Lower lobe of right lung (tissue), 2 donors: ENCODE measurements around the gene NSD2. TPM values are rescaled to one million over a fixed set of nuclear protein-coding genes. Genes with fewer than 3 reads are reported as not detected.

Experiments
- ATAC-seq, 2 donors: fragments of 200-7000 bp; cut with Tn5 transposase; one replicate each; pipeline ENCODE4 v1.9.1; 2020 to 2022; ENCODE audit warnings: mild to moderate bottlenecking in 2 of 2, moderate library complexity in 2 of 2
- DNase-seq: peaks from one replicate; pipeline ENCODE4 v3.0.0-alpha.2; 2020
- H3K27ac ChIP-seq: fragments of 200-600 bp; one replicate; pipeline ENCODE4 v1.8.0; 2022
- H3K27me3 ChIP-seq: fragments of 200-600 bp; one replicate; pipeline ENCODE4 v1.8.0; 2022; ENCODE audit warnings: low read depth
- H3K36me3 ChIP-seq: fragments of 200-600 bp; one replicate; pipeline ENCODE4 v1.8.0; 2022; ENCODE audit warnings: mild to moderate bottlenecking
- H3K4me1 ChIP-seq: fragments of 200-600 bp; one replicate; pipeline ENCODE4 v1.8.0; 2022
- H3K4me3 ChIP-seq: fragments of 200-600 bp; one replicate; pipeline ENCODE4 v1.8.0; 2022; ENCODE audit warnings: mild to moderate bottlenecking
- H3K9me3 ChIP-seq: fragments of 200-600 bp; one replicate; pipeline ENCODE4 v1.8.0; 2022
- intact Hi-C: fragments of 100-400 bp; cut with DNase I; formaldehyde crosslinking; loops from one replicate; pipeline ENCODE4 v1.11.0; 2022
- total RNA-seq: library from RNA; stranded (reverse); fragmentation: NEBNext Ultra II Directional; extraction: Animal tissue kit (Norgen Biotek cat#: 25700); gene quantifications from one replicate; pipeline ENCODE4 v1.2.1, GENCODE V29; 2021
- TF ChIP-seq, protein P1 (sequence below): fragments of 200-600 bp; IDR thresholded peaks from one replicate; pipeline ENCODE4 v1.8.0; 2022; ENCODE audit warnings: antibody characterized with exemption, mild to moderate bottlenecking
- donor health status: DM: no; HTN: yes; CAD: no; lungs with severe emphysema.

NSD2 gene
- total RNA-seq, 1 donor from 2014 or later, result 52.9 TPM

DNA sequence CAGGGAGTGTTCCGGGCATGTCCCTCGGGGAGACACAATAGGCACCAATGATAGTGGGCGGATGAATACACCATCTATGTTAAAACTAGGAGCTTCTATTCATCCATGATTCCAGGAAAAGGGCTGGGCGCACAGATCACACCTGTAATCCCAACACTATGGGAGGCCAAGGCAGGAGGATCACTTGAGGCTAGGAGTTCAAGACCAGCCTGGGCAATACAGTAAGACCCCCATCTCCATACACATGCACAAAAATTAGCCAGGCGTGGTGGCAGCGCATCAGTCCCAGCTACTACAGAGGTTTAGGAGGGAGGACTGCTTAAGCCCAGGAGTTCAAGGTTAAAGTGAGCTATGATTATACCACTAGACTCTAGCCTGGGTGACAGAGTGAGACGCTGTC lies 135.2 kb downstream of the NSD2 start:
- Histone ChIP-seq H3K36me3 (peaks cover 14% of the 10 kb centered on the region), H3K9me3 (no peaks in the 10 kb centered on the region), H3K4me1 (peaks cover 20% of the 10 kb centered on the region), H3K27me3 (no peaks in the 10 kb centered on the region), H3K27ac (no peak overlapping the region), H3K4me3 (no peak overlapping the region)
- TF ChIP-seq, protein P1, sequence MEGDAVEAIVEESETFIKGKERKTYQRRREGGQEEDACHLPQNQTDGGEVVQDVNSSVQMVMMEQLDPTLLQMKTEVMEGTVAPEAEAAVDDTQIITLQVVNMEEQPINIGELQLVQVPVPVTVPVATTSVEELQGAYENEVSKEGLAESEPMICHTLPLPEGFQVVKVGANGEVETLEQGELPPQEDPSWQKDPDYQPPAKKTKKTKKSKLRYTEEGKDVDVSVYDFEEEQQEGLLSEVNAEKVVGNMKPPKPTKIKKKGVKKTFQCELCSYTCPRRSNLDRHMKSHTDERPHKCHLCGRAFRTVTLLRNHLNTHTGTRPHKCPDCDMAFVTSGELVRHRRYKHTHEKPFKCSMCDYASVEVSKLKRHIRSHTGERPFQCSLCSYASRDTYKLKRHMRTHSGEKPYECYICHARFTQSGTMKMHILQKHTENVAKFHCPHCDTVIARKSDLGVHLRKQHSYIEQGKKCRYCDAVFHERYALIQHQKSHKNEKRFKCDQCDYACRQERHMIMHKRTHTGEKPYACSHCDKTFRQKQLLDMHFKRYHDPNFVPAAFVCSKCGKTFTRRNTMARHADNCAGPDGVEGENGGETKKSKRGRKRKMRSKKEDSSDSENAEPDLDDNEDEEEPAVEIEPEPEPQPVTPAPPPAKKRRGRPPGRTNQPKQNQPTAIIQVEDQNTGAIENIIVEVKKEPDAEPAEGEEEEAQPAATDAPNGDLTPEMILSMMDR, result no peak
- intact Hi-C loops, result no loop called here
- ATAC-seq, result no peak
- no peak for DNase-seq

DNA sequence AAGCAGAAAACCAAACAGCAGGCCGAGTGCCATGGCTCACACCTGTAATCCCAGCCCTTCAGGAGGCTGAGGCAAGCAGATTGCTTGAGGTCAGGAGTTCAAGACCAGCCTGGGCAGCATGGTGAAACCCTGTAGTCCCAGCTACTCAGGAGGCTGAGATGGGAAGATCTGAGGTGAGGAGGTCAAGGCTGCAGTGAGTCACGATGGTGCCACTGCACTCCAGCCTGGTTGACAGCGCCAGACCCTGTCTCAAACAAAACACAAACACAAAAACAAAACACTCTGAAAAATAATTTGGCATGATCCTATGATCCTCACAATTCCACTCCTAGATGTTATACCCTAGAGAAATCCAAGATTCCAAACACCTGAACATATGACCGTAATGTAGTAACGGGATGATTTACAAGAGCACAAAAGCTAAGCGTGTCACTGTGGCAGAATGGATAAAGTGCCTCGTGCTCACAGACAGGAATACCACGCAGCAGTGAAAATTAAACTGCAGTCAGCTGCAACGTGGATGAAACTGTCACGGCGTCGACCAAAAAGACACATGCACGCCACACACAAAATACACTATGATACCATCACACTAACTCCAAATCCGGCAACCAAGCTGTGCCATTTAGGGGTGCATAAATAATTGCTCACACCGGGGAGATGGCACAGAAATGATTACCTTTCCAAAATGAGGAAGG lies 135.9 kb downstream of the NSD2 start:
- Histone ChIP-seq H3K4me1 (peaks cover 20% of the 10 kb centered on the region), H3K27me3 (no peaks in the 10 kb centered on the region), H3K9me3 (no peaks in the 10 kb centered on the region), H3K4me3 (peak overlapping the region; percentile 84), H3K36me3 (peaks cover 14% of the 10 kb centered on the region), H3K27ac (no peak overlapping the region)
- TF ChIP-seq, protein P1, result no peak
- intact Hi-C loops, result no loop called here
- ATAC-seq, result no peak
- no peak for DNase-seq

DNA sequence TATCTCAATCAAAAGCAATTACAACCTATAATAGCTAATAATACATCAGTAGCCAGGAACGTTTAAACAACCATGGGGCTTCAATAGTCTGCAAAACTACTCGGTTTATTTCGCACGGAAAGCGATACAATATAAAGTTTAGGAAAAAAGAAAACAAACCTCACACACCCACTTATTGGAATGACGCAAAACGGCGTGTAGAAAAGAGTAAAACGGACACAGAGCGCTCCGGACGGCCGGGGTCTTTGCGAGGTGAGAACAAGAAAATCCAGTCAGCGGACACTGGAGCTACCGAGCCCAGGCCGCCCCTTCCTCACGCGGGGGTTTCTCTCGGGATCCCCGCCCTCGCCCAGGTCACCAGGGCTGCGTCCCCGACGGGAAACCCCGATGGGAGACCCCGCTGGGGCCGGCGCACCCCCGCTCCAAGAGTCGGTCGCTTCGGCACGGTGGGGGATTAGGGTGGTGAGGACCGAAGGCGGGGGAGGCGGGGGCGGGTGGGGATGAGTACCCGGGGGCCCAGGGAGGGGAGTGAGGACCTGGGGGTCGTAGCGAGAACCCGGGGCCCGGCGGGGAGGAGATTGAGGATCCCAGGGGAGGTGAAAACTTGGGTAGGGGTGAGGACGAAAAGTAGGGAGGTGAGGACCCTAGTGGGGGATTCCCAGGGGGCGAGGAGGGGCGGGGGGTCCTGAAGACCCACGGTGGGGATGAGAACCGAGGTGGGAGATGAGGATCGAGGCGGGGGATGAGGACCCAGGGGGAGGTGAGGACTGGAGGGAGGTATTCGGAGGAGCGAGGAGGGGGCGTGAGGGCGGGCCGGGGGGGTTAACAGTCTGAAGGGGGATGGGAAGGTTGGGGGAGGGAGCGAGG lies 136.8 kb downstream of the NSD2 start:
- Histone ChIP-seq H3K9me3 (no peaks in the 10 kb centered on the region), H3K4me3 (peak overlapping the region; percentile 84), H3K27ac (peak overlapping the region; percentile 97), H3K4me1 (peaks cover 20% of the 10 kb centered on the region), H3K36me3 (peaks cover 14% of the 10 kb centered on the region), H3K27me3 (no peaks in the 10 kb centered on the region)
- intact Hi-C loops, result no loop called here
- TF ChIP-seq, protein P1, result no peak
- no peak for ATAC-seq
- peak; percentile 53 for DNase-seq

DNA sequence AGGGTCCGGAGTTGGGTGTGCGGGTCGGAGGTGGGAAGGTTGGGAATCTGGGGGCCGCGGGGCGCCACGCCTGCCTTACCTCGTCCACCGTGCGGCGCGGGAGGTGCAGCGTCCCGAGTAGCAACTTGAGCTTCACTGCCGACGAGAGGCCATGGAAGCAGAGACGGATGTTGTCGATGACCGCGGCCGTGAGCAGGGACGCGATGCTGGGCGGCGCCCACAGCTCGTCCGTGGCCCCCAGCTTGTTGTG lies 137.4 kb downstream of the NSD2 start:
- Histone ChIP-seq H3K4me1 (peaks cover 20% of the 10 kb centered on the region), H3K36me3 (peaks cover 8% of the 10 kb centered on the region), H3K4me3 (peak overlapping the region; percentile 84), H3K27me3 (no peaks in the 10 kb centered on the region), H3K9me3 (no peaks in the 10 kb centered on the region), H3K27ac (peak overlapping the region; percentile 97)
- intact Hi-C loops, result no loop called here
- ATAC-seq, result peak; percentile 2 to 25
- TF ChIP-seq, protein P1, result no peak
- DNase-seq, result no peak

DNA sequence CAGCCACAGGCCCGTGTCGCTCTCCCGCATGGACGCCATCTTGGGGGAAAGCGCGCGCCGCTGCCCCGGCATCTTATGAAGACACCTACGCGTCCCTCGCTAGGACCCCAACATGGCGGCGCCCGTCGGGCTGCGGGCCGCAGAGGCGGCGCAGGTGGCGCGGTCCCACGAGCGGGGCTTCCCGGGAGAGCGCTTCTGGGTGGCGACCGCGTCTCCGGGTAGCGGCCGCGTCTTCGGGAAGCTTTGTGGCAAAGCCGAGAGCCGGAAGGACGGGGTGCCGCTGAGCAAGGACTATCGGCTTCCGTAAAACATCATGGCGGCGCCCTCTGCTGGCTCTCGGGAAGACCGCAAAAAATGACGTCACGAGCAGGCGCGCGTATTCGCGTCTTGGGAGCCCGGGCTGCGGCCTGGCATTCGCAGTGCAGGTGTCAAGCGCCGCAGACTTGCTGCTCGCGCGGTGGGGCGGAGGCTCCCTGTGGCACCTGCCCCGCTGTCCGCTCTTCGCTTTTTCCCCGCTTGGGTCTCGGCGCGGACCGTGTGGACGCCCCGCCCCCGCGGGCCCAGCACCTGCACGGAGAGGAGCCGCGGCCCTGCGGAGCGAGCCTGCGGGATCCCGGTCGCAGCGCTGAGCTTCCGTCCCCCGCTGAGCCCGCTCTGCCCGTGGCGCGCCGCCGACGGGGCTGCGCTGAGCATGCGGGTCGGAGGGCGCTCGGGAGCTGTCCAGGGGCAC lies 137.9 kb downstream of the NSD2 start, which contains the start of gene NELFA:
NELFA (minus strand) TSS at position 54 of the 730 bp plus-strand sequence; CDS start at position 39, 15 bp downstream.
- intact Hi-C loops, result no loop called here
- TF ChIP-seq, protein P1, result peak; percentile 55
- H3K36me3 ChIP-seq, result peaks cover 3% of the 10 kb centered on the region
- peak within 1 kb of the TSS; percentile 84 for H3K4me3 ChIP-seq
- ATAC-seq, result peak; percentile 97 to 98
- DNase-seq, result peak; percentile 97
- peaks cover 20% of the 10 kb centered on the region for H3K4me1 ChIP-seq
- no peaks in the 10 kb centered on the region for H3K27me3 ChIP-seq
- peak within 1 kb of the TSS; percentile 97 for H3K27ac ChIP-seq
- no peaks in the 10 kb centered on the region for H3K9me3 ChIP-seq
